Measurements from ENCODE around the gene PEX14. TPM values are rescaled to one million over a fixed set of nuclear protein-coding genes. Genes with fewer than 3 reads are reported as not detected.
"Not testable (repeated sequence)": the region's sequence is repeated elsewhere in the genome, so short reads cannot be mapped to it uniquely, and the experiment has no call there.

The PEX14 gene
- total RNA-seq, 2 experiments from 2014 or later: 19.6 to 19.9 TPM

DNA sequence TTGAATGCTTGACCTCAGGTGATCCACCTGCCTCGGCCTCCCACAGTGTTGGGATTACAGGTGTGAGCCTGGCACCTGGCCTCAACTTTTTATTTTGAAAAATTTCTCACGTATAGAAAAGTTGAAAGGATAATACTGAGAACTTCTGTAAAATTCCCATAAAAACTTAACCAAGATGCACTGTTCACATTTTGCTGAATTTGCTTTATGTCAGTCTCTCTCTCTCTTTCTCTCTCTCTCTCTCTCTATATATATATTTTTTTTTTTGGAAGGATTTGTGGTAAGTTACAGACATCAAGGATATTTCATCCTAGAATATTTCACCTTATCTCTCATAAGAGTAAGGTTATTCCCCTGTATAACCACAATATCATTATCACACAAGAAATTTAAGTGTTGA, 5.9 kb downstream of the PEX14 start:
- ChIA-PET POLR2A (no interaction called here), CTCF (interaction anchor here (0.7 to 3.3 kb wide), 2 partner anchors 13 to 16 kb away, joined by 3 to 18 read pairs; no protein-coding TSS in a partner anchor)

DNA sequence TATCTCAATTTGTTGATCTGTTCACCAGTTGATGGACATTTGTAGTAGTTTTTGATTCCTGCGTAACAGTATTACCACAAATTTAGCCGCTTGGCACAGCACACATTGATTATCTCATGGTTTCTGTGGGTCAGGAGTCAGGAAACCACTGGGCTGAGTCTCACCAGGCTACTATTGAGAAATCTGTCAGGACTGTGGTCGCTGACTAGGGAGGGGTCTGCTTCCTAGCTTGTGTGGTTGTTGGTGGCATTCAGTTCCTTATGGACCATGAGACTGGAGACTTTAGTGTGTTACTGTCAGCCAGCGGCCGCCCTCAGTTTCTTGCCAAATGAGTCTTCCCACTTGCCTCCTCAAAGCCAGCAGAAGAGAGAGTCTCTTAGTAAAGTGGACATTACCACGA, 9.8 kb downstream of the PEX14 start:
- CTCF ChIA-PET: interaction anchor here (0.7 to 1.9 kb wide), 3 partner anchors 10 to 277 kb away, joined by 3 to 4 read pairs (median 4); partner anchors contain the start of gene CENPS
- POLR2A ChIA-PET: no interaction called here

DNA sequence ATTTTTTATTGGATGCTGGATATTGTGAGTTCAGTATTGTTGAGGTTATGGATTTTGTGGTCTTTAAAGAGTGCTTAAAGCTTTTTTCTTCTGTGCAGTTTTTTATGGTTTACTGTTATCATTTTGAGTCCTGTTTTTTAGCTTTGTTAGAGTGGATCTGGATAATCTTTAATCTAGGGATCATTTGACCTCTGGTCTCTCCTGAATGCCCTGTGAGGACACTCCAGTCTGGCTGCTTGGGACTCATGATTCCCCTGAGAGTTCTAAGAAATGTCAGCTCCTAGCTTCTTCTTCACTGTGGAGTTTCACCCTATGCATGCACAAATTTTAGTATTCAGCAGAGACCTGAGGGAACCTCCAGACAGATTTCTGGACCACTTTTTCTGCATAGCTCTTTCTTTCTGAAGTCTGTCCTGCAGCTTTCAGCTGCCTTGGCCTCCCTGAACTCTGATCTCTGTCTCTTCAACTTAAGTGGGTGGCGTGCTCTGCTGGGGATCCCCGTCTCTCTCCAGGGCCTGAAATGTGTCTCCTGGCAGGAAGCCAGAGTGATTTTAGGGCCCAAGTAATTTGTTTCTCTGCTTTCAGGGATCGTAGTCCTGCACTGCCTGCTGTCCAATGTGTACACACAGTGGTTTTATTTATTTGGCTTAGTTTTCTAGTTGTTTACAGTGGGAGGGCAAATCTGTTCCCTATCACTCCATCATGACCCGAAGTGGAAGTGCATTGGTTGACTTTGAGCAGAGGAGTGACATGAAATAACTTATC, 14.7 kb downstream of the PEX14 start:
- POLR2A ChIA-PET: no interaction called here
- CTCF ChIA-PET: no interaction called here

DNA sequence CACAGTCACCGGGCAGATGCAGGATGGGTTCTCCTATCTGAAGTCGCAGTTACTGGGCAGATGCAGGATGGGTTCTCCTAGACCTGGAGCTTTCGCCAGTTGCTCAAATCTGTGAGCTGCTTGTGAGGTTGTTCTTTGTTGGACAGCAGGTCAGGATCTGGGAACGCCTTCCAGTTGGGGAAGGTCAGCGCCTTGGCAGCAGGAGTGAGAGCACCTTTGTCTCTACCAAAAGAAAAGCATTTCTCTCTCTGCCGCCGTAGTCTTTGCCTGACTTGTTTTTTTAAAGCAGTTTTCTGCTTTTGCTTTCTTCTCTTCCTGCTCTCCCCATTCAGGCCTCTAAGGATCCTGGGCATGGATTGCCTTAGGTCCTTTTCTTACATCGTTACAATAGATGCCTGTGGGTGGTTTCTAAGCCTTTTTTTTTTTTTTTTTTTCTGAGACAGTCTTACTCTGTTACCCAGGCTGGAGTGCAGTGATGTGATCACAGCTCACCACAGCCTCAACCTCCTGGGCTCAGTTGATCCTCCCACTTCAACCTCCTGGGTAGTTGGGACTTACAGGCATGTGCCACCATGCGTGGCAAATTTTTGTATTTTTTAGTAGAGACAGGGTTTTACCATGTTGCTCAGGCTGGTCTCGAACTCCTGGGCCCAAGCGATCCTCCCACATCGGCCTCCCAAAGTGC, 15.7 kb downstream of the PEX14 start:
- CTCF ChIA-PET: interaction anchor here (1.8 to 6.5 kb wide), 2 partner anchors 16 to 60 kb away, joined by 6 to 69 read pairs; partner anchors contain the start of gene CENPS
- POLR2A ChIA-PET: no interaction called here

DNA sequence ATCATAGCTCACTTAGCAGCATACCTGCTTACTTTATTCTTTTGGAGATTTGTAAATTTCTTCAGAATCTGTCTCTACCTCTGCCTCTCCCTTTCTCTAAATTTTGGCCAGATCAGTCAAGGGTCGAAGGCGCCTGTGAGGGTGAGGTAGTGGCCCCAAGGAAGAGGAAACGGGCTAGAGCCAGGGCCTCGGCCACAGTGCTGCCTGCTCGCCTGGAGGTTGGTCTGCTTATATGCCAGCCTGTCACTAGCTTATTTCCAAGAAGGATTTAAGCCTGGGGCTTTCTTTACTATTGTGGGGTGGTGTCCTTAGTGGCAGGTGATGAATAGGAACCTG, 19.6 kb downstream of the PEX14 start:
- CTCF ChIA-PET: interaction anchor here (0.6 to 6.5 kb wide), 21 partner anchors 8 to 445 kb away, joined by 3 to 69 read pairs (median 4); partner anchors contain the start of genes CENPS, DFFA and PEX14
- POLR2A ChIA-PET: no interaction called here

DNA sequence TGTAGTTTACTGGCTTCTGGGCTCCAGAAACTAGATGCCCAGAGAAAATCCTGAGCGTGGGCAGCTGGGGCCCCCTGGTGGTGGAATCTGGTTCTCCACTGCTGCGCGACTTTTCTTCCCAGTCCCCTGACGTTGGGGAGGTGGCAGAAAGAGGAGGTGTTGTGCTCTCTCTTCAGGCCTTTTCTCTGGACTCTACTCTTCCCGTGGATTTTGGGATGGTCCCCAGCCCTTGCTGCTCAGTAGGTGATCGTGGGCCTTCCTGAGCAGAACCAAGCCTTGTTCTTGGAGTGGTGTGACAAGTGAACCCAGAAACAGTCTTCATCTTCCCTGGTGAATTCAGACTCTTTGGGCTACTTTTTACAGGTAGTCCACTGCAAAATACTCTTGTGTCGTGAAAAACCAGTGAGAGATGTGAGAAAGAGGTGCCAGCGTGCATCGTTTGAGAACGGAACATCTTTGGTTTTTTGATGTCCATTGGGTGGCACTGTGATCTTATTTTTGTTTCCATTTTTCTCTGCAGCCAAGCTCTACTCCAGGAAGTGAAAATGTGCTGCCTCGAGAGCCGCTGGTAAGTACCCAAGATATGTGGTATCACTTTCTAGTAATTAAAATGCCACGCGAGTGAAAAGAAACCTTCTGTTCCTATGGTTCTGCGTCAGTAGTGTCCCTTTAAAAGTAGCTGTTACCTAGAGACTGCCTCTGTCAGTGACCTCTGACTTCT, 20.2 kb downstream of the PEX14 start:
- ChIA-PET CTCF (interaction anchor here (0.6 to 6.5 kb wide), 29 partner anchors 9 to 711 kb away, joined by 3 to 69 read pairs (median 4); partner anchors contain the start of genes CENPS, DFFA and PEX14), POLR2A (interaction anchor here (0.6 to 0.8 kb wide), 2 partner anchors 65 to 91 kb away, joined by 3 to 4 read pairs; partner anchors contain the start of gene CENPS)

DNA sequence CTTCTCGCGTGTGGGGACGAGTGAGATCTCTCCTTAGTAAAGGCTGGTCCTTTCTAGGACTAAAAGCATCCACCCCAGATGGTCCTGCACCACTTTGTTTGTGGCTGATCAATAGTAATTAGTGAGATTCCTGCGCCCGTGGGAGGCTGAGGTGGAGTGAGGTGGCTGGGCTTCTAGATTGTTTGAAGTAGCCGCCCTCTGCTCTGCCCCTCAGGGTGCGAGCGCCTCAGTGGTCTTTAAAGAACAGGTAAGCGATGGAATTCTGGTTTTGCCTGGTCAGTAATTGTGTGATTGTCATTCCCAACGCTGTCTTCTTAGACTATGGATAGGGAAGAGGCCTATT, 20.7 kb downstream of the PEX14 start:
- POLR2A ChIA-PET: interaction anchor here (0.8 kb wide), 1 partner anchor 65 kb away, joined by 3 read pairs; the partner anchor contains the start of gene CENPS
- CTCF ChIA-PET: interaction anchor here (0.6 to 6.5 kb wide), 18 partner anchors 9 to 711 kb away, joined by 3 to 69 read pairs (median 4); partner anchors contain the start of gene CENPS

DNA sequence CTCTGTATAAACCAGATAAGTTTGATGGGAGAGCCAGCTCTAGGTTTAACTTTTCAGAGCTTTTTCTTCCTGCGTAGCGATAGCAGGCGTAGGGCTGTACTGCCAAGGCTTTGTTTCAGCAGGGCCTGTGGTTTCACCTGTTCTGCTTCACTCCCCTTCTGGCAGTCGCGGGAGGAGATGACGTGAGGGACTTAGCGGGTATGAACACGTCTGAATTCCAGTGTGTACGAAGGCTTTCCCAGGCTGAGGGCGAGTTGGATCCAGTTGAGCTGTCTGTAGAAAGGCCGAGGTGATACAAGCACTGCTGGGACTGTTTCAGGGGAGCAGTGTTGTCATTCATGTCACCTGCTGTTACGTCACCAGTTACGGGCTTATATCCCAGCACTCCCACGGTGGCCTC, 21.2 kb downstream of the PEX14 start:
- POLR2A ChIA-PET: interaction anchor here (0.8 kb wide), 1 partner anchor 66 kb away, joined by 3 read pairs; the partner anchor contains the start of gene CENPS
- CTCF ChIA-PET: interaction anchor here (1.2 to 6.5 kb wide), 3 partner anchors 11 to 366 kb away, joined by 3 to 69 read pairs (median 16); no protein-coding TSS in a partner anchor

DNA sequence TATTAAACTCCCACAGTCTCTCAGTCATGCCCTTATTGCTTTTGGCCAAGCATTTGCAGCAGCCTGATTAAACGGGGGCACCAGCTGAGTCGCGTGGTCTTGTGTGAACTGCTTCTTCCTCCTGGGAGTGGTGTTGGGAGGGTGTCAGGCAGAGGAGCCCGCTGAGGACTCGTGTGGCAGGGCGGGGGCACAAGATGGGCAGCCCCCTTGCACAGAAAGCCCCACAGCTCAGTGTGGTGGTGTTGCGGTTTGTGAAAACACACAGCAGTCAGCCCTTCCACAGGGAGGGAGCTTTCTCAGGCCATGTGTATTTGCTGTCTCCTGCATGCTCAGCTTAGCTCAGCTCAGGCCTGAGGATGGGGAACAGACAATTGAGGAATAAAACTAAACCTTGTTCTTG, 22.4 kb downstream of the PEX14 start:
- POLR2A ChIA-PET: no interaction called here
- CTCF ChIA-PET: interaction anchor here (0.6 to 6.5 kb wide), 3 partner anchors 9 to 413 kb away, joined by 3 to 69 read pairs (median 4); no protein-coding TSS in a partner anchor

DNA sequence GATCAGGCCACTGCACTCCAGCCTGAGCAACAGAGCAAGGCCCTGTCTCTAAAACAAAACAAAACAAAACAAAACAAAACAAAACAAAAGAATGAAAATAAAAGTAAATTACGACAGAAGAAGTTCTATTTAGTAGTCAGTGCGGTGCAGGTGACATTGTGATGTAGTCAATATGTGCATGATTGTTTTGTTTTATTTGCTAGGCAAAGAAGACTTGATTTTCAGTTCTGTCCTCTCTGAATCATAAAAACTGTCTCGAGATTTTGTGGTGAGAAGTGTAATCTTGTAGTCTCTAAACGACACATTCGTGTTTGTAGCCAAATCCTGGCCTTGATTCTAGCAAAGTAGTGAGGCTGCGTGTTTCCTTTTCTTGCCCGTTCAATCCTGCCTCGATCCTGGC, 23.5 kb downstream of the PEX14 start:
- POLR2A ChIA-PET: interaction anchor here (0.5 kb wide), 1 partner anchor 51 kb away, joined by 3 read pairs; no protein-coding TSS in a partner anchor
- CTCF ChIA-PET: interaction anchor here (1.4 to 1.7 kb wide), 3 partner anchors 9 to 411 kb away, joined by 4 to 8 read pairs (median 5); partner anchors contain the start of gene CENPS

DNA sequence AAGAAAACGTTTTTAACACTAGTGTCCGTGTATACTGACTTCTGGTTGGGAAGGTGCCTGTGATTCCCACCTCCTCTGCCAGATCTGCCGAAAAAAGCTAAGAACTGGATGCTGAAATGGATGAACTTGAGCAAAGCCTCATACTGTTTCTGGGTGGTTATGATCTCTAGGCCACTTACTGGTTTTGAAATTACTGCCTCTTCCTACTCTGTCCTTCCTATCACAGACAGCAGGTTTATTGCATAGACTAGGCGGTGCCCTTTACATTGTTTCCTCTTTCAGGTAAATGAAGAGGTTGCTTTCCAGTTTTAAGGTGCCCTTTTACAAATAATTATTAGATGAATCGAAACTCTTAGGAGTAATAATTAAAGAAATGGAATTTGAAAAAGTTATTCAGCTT, 27.5 kb downstream of the PEX14 start:
- CTCF ChIA-PET: interaction anchor here (9.7 kb wide), 1 partner anchor 8 kb away, joined by 69 read pairs; no protein-coding TSS in a partner anchor
- POLR2A ChIA-PET: no interaction called here

DNA sequence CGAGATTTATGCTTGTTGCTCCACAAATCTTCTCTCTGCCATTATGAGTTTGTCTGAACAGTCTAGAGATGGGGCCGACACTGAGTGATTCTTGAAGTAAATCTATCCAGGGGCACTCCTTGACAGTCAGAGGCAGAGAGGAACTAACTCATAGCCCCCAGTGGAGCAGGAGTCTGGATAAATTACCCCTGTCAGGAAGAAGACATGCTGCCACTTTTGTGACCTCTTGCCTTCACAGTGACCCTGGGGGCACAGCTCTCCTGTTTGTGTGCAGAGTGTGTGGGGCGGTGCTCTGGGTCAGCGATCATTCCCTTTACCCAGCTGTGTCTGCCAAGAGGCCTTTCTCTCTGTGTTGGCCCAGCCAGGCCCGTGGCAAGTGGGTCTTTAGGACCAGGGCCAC, 29.5 kb downstream of the PEX14 start:
- ChIA-PET POLR2A (no interaction called here), CTCF (interaction anchor here (9.7 kb wide), 1 partner anchor 10 kb away, joined by 69 read pairs; no protein-coding TSS in a partner anchor)

DNA sequence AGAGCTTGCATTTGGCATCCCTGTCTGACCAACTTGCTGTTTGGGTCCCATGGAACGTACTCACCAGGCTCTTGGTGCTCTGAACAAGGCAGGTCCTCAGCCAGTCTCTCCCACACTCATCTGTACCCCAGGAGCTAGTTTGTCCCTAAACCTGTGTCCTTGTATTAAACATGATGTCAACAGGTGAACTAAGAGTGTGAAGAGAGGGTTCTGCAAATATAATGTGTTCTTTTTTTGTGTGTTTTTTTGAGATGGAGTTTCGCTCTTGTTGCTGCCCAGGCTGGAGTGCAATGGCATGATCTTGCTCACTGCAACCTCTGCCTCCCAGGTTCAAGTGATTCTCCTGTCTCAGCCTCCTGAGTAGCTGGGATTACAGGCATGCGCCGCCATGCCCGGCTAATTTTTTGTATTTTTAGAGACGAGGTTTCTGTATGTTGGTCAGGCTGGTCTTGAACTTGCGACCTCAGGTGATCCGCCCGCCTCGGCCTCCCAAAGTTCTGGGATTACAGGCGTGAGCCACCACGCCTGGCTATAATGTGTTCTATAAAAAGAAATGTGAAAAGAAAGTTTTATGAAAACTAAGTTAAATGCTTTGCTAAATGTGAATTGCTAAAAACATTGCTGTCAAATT, 31.4 kb downstream of the PEX14 start:
- POLR2A ChIA-PET: not testable (repeated sequence)
- CTCF ChIA-PET: interaction anchor here (0.7 to 9.7 kb wide), 3 partner anchors 8 to 724 kb away, joined by 3 to 69 read pairs (median 3); no protein-coding TSS in a partner anchor

DNA sequence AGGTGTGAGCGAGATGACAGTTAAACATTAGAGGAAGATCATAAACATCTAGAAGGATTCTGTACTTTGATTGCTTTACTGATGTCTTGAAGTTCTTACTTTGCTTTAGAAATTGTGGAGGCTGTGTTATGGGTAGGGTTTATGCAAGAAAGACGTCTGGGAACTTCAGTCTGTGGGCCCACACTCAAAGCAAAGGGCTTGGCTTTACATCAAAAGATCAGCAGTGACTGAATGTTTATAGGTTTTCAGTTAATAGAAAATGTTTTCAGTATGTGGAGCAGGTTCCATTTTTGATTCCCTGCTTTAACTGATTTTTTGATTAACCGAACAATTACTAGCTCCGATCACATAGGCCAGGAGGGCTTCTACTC, 31.9 kb downstream of the PEX14 start:
- ChIA-PET POLR2A (no interaction called here), CTCF (interaction anchor here (1.1 to 9.7 kb wide), 3 partner anchors 8 to 95 kb away, joined by 4 to 69 read pairs (median 8); no protein-coding TSS in a partner anchor)

DNA sequence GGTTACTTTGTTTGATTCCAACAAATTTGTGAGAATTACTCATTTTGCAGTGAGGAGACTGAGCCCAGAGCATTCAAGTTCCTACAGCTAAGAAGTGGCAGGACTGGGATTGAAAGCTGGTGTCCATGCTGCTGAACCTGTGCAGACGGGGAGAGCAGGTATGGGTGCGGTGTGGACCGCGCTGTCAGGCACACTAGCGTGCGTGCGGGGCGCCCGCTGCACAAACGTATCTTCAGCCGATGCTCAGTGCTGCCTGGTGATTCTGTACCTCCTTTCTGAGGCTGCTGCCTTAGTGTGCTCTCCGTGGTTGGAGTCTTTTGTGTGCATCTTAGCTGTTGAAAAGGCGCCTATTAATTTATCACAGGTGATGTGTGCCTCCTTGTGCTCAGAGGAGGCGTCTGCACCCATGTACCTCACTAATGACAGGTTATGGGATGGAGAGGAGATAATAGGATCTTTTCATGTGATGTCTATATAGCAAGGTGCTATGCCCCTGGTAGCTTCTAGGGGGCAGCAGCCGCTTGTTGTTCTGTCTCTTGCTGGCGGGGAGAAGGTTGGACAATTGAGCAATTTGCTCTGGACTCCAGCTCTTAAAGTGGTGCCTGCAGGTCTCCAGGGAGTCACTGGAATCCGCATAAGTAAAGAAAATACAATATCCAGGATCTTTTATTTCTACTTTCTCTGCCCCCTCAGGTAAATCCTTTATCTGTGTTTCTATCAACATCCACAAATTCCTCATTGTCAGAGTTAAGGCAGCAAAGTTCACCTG, 32.5 kb downstream of the PEX14 start:
- ChIA-PET POLR2A (interaction anchor here (0.6 kb wide), 1 partner anchor 19 kb away, joined by 3 read pairs; no protein-coding TSS in a partner anchor), CTCF (interaction anchor here (0.6 to 9.7 kb wide), 14 partner anchors 8 to 438 kb away, joined by 3 to 69 read pairs (median 4); no protein-coding TSS in a partner anchor)

DNA sequence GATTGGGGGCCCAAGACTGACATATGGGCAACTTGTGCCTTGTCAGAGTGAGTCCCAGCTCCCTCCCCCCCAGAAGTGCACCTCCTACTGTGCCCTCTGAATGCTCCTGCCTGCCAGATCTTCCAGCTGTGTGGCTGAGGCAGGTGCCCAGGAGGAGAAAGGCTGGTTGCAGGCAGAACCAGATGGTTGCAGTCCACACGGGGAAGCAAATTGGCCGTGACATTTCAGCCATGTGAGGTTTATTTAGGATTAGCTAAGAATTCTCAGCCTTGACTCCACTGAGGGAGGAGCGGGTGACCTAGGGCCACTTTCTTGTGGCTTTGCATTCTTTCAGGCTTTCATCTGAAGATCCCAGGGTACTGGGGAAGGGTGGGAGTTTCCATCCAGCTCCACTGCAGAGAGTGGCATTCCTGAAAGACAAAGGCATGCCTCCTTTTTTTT, 33.8 kb downstream of the PEX14 start:
- CTCF ChIA-PET: interaction anchor here (0.6 to 9.7 kb wide), 9 partner anchors 15 to 1988 kb away, joined by 3 to 69 read pairs (median 4); no protein-coding TSS in a partner anchor
- POLR2A ChIA-PET: no interaction called here

DNA sequence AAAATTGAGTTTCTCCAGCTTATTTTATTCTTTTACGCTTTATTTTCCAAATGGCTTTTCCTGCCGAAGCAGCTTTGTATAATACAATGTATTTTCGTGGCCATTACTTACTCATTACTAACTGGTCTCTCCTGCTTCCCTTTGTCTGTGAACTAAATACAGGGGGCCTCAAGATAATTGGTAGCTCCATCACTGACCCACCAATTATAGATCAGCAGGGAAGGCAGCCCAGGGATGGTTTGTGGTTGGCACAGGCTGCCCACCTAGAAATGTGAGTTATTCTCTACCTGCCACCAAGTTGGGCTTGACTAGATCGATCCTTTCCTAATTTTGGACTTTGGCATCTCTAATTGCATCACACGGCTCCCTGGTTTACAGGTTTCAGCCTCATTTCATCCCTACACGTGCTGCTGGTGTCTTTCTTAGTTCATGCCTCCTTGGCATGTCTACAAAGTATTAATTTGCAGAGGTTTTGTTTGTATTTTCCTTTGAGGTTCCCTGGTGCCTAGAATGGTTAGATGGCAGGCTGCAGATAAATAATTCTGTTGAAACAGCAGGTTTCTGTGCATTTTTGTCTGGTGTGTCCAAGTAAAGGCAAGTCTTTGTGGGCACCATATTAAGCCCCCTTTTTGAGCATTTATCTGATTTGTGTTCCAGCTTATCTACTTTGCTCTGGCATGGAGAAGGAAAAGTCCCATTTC, 35.2 kb downstream of the PEX14 start:
- CTCF ChIA-PET: interaction anchor here (9.7 kb wide), 1 partner anchor 16 kb away, joined by 69 read pairs; no protein-coding TSS in a partner anchor
- POLR2A ChIA-PET: no interaction called here

Measured in activated CD8-positive, alpha-beta memory T cell treated with anti-CD3 and anti-CD28 coated beads for 36 hours (primary cell).